Activated CD8-positive, alpha-beta memory T cell treated with anti-CD3 and anti-CD28 coated beads for 24 hours (primary cell): Measurements from ENCODE around the gene ENAH.

ENCODE experiments used
- DNase-seq: peaks from one replicate; pipeline ENCODE4 v3.0.0-alpha.2; 2020

The ENAH gene

DNA sequence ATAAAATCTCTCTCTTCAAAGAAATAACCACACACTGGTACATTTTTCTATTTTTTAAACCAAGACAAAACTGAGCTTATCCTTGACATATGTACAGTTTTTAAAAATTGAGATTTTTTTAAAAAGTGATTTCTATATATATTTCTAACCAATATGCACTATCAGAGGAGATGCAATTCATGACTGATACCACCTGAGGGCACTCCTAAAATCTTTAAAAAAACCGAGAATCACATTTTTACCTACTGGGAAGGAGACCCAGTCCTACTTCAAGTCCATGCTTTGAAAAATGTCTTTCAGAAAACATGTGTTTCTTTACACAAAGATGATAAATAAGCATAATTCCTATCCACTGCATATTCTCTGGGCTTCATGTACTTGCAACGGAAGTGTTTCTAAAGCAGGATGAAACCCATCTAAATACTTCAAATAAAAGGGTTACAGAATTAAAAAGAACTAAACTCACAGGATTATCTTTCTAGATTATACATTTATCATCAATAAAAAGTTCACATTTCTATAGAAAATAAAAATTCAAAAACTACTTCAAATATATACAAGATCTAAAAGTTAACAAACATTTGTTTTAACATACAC, 98.6 kb downstream of the ENAH start:
- DNase-seq = no peak

DNA sequence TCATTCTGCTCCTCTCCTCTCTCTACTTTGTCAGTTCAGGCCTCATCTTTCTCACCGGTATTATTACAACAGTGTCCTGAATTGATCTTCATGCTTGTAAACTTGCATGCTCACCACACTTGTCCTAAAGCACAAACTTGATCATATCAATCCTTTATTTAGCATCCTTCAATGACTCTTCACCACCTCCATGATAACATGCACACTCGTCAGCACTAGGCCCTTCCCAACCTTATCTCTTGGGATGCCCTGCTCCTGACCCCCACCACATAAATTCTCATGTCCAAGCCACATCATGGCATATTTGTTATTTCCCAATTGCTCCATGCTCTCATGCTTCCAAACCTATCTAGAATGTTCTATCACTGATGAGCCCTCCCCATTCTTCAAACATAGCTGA, 103.1 kb downstream of the ENAH start:
- no peak for DNase-seq

DNA sequence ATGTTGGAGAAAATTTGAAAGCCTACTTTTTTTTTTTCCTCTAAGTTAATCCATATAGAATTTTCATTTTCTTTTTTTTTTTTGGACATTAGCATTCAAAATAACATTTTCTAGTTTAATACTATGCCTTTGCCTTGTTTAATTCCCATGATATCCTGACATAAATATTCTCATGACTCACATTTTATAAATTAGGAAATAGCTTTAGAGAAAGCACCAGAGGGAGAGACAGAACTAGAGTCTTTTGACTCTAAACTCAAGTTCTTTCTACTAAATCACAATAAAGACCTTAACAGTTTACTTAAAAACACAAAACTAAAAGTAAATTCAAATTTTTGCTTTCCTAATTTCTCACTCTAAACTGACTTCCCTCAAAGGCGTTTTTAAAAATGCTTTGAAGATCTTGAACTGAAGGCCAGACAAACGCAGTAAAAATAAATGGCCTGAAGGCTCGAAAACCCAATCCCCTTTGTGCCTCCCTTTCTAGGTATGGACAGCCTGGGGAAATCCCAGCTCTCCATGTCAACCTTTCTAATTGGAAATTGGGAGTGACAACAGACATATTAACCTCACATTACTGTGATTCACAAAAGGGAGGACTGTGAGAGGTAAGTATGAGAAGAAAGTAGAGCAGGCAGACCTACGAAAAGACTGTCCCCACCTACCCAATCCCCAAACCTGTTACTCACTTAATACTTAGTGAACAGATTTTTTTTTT, 104.6 kb downstream of the ENAH start:
- DNase-seq = no peak

DNA sequence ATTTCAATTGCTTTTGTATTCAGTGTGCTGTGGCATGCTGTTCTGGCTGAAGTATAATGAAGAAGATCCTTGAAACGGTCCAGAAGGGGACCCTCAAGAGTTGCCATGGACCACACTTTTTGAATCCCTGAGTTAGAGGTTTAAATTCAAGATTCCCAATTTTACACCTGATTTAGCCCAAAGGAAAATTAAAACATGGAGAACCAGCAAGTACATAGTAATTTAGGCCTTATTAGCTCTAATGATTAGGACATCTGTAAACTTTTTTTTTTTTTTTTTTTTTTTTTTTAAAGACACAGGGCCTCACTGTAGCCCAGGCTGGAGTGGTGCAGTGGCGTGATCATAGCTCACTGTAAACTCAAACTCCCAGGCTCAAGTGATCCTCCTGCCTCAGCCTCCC, 107.3 kb downstream of the ENAH start:
- DNase-seq = no peak

DNA sequence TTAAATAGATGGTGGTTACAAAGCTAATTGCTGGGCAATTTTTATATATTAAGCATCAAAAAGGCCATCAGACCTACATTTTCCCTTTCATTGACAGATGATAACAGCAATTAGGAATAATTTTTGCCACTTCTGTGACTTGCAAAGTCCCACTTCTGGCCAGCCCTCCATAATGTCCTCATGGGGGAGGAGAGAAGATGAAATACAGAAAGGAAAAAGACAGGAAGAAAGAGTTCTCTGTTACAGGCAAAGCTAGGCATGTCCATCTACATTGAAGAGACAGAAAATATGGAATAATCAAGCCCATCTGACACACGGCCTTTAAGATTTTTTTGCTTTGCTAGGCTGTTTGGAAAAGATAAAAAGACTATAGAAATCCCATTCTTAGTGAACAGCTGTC, 108.0 kb downstream of the ENAH start:
- DNase-seq = no peak

DNA sequence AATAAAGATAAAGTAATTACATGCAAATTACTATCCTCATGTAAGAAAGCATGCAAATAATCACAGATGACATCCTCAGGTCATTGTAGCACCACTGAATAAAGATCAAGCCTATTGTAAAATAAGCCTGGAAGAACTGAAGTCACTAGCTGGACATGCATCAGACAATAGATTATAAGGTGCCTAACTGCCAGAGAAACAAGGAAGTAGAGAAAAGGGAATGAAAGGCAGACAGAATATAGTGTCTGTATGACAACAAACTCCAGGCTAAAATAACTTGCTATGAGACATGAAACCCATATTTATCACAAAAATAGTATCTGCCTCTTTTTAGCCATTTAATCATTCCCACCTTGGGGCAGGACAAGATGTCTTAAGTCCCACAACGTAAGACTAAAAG, 108.7 kb downstream of the ENAH start:
- DNase-seq = no peak

DNA sequence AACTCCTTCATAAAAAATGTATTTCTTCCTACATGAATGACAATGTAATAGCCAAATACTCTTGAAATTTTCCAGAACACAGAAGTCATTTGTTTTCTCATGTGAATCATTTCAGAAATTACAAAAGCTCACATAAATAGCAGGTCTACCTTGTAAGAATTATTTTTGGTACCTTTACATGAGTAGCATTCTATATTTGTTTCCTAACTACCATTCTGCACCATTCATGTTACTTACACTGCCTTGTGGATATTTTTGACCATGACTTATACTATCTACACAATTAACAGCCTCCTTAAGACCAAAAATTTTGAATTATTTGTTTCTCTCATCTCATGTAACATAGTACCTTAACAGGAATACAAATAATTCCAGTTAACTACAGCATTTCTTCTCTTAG, 109.6 kb downstream of the ENAH start:
- DNase-seq = no peak

DNA sequence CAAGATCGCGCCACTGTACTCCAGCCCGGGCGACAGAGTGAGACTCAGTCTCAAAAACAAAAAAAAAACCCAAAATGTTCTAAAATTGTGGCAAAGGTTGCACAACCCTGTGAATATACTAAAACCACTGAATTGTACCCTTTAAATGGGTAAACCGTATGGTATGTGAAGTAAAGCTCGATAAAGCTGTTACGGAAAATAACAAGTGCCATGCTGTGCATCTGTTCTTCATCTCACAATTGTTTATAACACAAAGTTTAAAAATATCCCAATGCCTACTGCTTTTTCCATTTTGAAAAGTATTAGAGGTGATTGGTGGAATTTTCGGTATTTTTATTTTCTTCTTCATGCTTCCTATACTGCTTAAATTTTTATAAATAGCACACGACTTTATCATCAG, 111.5 kb downstream of the ENAH start:
- no peak for DNase-seq

DNA sequence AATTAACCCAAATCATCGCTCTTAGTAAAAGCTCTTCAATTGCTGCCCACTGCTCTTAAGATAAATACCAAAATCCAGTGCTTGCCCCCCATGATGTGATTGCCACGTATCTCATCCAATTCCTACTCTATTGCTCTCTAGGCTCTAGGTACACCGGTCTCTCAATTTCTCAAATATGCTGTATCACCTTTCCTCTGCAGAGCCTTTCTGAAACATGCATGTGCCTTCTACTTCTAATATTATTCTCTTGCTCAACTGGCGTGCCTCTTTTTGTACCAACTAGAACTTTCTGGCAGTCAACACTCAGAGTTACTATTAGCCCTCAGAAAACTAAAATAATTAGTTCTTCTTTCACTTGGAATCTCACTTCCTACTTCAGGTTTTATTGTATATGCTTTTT, 113.3 kb downstream of the ENAH start:
- DNase-seq = no peak

DNA sequence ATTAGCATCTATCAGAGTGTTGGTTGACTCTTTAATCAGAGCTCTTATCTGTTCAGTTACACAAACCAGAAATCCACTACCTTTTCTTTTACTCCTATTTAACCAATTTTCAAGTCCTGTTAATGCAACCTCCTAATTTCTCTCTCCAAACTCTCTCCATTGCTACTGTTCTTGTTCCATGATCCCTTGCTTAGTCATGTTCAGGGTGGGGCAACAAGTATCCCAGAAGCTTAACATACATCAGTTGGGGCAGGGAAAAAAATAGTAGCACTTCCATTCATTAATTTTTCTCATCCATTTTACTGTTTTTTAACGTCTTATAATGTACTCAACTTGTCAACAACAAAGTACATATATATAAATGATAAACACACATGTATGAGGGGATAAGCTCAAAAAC, 113.9 kb downstream of the ENAH start:
- DNase-seq = no peak

DNA sequence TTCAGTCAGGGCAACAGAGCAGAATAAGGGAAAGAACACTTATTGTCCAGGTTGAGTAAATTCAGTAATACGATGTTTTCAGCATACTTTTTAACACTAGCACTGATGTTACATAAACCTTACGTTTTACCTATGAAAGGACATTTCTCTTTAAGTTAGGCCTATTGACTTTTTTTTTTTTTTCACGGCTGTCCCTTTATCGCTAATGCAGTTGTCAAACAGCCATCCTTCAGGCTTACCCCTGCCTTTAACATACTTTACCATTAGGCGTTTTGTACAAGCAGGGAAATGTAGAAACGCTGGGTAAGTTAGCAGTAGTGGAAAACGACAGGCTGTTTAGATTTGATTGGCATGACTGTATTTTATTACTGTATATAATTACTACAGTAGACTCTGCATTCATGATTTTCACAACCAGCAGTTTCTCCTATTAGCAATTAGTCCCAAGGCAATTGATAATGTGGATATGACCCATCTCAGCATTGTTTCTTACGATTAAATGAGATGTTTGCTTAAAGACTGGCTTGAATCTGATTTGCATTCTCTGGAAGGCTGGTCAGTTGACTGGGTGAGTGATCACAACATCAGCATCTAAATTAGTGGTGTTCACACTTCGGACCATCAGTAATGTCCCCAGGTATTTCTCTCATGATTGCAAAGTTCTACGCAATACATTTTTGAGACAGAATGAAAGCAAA, 115.2 kb downstream of the ENAH start:
- no peak for DNase-seq

DNA sequence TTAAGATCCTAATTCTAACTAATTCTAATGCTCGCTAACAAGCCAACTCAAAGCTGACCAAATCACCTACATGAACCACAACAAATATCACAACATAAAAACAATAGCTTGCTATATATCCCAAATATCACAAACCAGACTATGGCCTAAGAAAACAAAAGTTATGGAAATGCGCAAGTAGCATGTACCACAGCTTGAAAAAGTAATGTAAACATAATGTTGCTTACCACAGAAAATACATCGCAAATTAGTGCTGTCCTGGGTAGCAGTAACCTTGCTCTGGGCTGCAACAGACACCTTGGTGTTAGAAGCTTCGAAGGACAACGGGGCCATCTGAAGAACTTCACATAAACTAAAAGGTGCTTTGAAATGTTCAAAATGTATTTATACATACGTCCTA, 117.6 kb downstream of the ENAH start:
- no peak for DNase-seq

DNA sequence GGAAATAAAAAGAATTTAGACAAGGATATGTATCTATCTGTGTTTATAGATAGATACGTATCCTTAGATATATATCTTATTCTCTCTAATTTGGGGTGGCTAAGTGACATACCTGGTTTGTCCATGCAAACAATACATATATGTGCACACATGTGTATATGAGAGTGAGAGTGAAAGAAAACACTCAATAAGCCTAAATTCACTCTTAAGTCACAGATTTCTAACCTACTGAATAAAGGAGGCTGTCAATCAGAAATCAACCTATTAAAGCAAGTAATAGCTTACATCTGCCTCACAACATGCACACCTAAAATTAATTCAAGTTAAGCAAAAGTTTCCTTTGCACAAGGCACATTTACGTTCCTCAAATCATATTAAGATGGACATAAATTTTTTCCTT, 118.2 kb downstream of the ENAH start:
- DNase-seq = no peak

DNA sequence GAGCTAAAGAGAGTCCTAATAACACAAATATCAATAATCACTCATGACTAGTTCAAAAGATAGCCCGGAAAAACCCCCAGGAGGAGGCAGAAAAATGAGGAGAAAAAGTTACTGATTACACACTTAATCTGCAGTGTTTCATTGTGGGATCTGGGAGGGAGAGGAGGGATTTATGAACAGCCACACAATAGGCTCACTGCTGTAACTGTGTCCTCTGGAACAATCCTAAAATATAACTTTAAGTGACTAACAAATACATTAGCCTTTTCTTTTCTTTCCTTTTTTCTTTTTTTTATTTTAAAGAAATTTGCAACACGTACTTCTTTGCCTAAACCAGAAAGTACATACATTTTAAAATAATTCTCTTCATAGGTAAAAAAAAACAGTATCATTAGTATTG, 118.8 kb downstream of the ENAH start:
- DNase-seq = no peak

DNA sequence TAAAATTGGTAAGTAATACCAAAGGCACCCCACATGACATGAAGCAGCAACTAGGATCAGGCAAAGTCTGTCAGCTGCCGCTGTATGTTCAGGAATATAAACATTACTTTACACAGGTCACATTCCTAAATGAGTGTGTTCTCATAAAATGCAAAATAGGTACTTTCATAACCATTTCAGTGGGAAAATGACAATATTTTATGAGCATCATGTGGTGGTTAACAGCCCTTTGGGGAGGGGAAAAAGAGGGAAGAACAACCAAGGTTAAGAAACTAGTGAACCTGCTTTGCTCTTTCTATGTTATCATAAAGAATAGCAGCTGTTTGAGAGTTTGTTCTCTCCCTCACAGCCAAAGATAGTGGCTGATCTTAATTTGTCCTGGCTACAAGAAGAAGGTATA, 119.7 kb downstream of the ENAH start:
- no peak for DNase-seq

DNA sequence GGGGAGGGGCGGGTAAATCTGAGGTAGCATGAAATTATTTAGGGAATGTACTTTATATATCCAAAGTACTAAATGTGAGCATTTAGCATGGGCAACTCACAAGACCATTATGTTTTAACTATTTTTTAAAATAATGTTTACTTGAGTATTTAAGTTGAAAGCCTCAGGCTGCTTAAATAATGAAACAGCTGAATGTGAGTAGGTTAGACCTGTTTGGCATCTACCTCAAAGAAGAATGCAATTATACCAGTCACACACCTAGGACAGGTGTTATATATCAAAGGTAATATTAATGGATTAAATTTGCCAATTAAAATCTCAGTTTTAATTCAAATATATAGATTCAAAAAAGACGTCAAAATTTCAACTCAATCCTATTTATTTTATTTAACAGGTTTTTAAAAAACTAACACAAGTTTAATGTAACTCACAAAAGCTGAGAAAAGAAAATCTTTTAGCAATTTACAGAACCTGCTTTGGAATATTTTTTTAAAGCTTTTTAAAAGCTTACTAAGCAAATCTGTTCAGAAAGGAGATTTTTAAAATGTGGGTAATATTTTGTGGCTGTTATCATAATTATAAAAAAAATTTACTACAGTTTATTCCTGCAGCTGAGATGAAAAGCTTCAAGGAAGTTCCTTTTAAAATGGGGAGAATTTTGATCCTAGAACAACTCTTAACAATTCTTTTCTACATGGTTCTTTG, 120.5 kb downstream of the ENAH start:
- DNase-seq = no peak

DNA sequence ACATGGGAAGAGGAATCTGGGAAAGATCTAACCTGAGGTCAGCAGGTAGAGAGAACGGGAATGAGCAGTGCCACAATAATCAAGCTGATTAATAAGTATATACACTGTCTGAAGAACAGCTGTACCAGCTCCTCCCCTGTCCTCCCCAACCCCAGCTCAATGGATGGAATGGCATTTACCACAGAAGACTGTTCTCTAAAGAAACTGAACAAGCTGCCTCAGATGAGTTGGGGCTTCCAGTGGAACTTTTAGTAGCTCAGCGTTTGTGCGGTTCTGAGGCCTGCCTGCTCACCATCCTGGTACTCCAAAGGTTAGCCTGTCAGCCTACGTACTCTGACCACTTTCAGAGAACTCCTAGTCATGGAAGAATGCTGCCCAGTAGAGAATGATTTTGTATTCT, 123.2 kb downstream of the ENAH start:
- no peak for DNase-seq

DNA sequence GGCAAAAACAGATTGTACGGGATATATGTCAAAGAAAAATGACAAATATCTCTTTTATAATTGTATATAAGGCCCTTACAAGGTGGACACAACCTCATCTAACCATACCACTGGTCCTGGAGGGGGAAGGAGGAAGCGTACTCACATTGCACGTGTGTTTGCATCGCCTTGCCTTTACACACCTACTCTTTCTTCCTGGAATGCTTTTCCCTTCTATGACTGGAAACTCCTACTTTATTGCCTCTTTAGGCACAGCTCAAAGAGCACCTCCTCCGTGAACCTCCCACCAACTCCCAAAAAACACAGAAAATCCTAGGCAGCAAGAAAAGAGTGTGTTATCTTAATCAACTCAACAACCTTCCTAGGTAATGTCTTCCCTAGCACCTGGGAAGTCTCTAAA, 125.3 kb downstream of the ENAH start:
- DNase-seq = no peak

DNA sequence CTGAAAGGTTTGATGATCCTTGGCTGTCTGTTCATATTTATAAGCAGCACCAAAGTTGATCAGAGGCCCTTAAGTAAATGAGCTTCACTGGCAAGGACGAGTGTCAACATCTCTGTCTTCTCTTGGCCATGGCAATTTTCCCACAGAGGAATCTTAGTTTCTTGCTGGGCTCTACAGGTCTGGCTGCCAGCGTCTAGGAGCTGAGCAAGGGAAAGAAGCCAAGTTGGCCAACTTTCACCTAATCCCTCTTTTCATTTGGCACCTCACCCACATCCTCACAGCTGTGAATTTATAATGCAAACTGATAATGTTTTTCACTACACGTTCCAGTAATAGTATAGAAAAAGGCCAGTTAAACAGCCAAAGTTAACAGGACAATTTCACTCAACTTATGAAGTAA, 126.0 kb downstream of the ENAH start:
- no peak for DNase-seq

DNA sequence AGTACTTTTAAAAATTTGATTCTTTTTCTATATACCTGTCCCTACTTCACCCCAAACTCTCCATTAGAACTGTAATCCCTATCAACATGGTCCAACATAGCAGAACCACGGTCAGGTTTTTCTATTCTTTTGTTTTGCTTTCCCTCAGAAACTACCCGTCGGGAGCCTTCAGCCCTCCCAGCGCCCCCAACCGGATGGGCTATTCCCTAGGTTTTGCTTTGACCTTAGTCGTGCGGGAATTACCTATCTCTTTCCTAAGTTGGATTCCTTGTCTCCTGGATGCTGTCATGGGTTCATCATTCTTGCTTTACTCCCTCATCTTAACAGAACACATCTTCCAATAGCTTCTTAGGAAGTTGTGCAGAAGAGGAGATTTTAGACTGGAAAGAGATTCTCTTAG, 127.5 kb downstream of the ENAH start:
- DNase-seq = no peak

DNA sequence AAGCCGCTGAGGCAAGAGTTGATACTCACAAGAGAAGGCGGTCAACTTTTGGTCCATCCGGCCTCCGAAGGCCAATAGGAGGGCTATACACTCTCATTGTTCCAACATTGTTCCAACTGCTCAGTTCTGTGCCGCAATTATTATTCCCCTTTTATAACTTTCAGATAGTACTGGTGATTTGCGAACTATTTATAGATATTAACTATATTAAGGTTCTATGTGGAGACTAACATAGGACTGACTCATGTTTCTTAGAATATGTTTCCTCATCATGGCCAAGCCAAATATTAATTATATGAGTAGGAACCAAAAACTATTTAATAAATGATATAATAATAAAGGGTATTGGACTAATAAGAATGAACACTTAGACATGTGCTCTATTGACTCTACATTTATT, 128.4 kb downstream of the ENAH start:
- no peak for DNase-seq

DNA sequence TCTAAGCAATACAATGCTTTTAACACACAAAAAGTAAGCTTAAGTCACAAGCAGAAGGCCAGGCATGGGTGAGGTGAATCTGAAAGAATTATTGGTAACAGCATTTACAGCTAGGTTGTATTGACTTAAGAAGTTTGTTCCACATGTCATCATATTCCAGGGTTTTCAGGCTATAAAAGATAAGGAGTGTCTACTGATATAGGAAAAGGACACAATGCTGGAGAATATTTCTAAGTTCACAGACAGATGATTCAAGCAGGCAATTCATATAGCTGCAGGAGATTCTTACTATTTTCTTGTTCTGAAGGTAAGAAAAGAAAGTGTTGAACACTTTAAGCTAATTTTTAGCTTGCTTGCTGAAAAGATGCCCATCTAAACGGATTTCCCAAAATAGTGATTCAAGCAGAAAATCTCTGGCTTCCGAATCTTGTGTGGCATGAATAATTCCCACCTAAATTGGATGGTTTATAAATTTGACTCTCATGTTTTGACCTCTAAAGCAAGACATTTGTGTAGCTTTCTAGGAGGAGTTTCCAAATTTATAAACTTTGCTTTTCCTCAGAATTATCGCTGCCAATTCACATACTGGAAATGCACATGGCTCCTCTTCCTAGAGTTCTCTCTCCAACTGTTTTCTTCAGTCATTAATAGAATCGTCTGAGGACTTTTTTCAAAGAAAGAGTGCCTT, 129.5 kb downstream of the ENAH start:
- DNase-seq = no peak

DNA sequence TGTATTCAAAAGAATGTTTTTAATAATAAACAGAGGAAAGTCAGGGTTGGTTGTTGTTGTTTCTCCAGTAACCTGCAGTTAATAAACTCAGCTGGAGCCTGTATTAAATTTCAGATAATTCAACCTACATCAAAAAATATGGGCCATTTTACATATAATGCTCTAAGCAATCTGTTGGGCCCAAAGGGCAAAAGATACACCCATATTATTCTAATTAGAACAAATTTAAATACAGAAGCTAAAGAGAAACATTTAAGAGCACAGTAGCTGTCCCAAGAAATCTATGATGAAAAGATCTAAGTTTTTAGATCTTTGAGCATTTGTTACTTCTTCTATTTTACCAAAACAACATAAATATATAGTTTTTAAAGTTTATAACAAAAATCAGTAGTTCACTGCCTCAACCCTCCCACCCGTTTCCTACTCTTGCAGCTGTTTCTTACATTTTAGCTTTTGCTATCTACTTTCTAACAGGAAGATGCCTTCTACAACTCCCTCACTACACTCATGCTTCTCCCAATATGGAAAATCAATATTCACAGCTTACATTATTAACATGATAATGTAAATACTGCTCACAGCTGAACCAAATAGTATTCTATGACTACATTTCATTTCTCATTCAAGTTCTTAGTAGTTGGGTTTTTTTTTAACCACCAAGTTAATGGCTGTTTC, 130.2 kb downstream of the ENAH start:
- no peak for DNase-seq
